Esophagus (tissue), 2 donors: ENCODE measurements around the gene SPATA20. TPM values are rescaled to one million over a fixed set of nuclear protein-coding genes. Genes with fewer than 3 reads are reported as not detected.

Experiments used
- H3K27ac ChIP-seq, 2 donors: one replicate each; pipeline ENCODE4 v1.5.1; 2013; ENCODE audit warnings: low read depth in 2 of 2, mild to moderate bottlenecking in 2 of 2, inconsistent platforms in 1 of 2, low read length in 1 of 2, moderate library complexity in 1 of 2
- H3K27me3 ChIP-seq, 2 donors: one replicate each; pipeline ENCODE4 v1.6.1; 2013; ENCODE audit warnings: low read length in 2 of 2, control low read depth in 1 of 2, mild to moderate bottlenecking in 1 of 2; ENCODE audit not compliant: insufficient read depth in 2 of 2, control insufficient read depth in 1 of 2
- H3K36me3 ChIP-seq, 2 donors: one replicate each; pipeline ENCODE4 v1.6.1; 2013; ENCODE audit warnings: low read length in 1 of 2; ENCODE audit not compliant: control insufficient read depth in 2 of 2, insufficient read depth in 2 of 2
- H3K4me1 ChIP-seq, 2 donors: one replicate each; pipeline ENCODE4 v1.6.1; 2013; ENCODE audit warnings: low read length in 1 of 2; ENCODE audit not compliant: control insufficient read depth in 2 of 2, insufficient read depth in 2 of 2
- H3K4me3 ChIP-seq, 2 donors: one replicate each; pipeline ENCODE4 v1.5.1; 2013; ENCODE audit warnings: low read length in 2 of 2, mild to moderate bottlenecking in 2 of 2, low read depth in 1 of 2, moderate library complexity in 1 of 2
- H3K9me3 ChIP-seq, 2 donors: one replicate each; pipeline ENCODE4 v1.6.1; 2013; ENCODE audit warnings: mild to moderate bottlenecking in 2 of 2, low read depth in 1 of 2, low read length in 1 of 2, moderate library complexity in 1 of 2; ENCODE audit not compliant: control insufficient read depth in 2 of 2, insufficient read depth in 1 of 2
- WGBS, 2 donors: extraction: QIAGEN DNeasy Blood & Tissue Kit; methylation state at CpG; one replicate each; pipeline ENCODE4 v1.1.7; 2013; 5-methylcytosine and 5-hydroxymethylcytosine counted together
- polyA plus RNA-seq, 2 donors: library from polyadenylated mRNA; stranded (reverse); fragments of 200-250 nt; gene quantifications; one replicate each; pipeline ENCODE4 v1.2.3, GENCODE V29; 2013
- donor health status: healthy with polysubstance abuse.
- donor health status: Bipolar disorder and iron deficiency.

The SPATA20 gene
- polyA plus RNA-seq, 2 donors, result 11.5 to 26.7 TPM

DNA sequence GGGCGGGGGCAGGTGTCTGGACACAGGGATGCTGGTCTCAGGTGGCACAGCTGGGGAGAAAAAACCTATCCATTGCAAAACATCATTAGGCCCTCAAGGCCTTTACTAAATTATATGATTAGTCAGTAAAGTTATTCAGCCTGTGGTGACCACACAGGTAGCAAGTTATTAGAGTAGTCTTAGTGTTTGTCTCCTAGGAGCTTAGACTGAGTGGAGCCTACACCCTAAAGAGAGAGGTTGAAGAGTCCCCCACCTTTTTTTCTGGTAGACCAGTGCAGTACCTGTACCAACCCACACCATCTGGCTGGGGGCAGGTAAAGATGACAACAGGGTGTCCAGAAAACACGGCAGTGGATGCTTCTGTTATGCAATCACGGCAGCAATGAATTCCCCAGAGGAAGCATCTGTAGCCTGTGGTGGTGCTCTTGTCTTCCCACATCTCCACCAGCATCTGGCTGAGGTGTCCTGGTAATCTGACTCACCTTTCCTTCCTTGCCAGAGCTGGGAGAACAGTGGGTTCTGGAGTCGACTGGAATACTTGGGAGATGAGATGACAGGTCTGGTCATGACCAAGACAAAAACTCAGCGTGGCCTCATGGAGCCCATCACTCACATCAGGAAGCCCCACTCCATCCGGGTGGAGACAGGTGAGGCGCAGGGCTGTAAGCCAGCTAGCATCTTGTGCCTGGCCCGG is 27.7 kb upstream of the SPATA20 start:
- Histone ChIP-seq H3K4me3 (no peak overlapping the region), H3K4me1 (no peaks in the 10 kb centered on the region), H3K9me3 (no peaks in the 10 kb centered on the region), H3K27ac (no peak overlapping the region), H3K27me3 (no peaks in the 10 kb centered on the region), H3K36me3 (no peaks in the 10 kb centered on the region)
- WGBS, 2 donors, result 62 to 65% methylated on average over 8 of the region's 8 CpGs

DNA sequence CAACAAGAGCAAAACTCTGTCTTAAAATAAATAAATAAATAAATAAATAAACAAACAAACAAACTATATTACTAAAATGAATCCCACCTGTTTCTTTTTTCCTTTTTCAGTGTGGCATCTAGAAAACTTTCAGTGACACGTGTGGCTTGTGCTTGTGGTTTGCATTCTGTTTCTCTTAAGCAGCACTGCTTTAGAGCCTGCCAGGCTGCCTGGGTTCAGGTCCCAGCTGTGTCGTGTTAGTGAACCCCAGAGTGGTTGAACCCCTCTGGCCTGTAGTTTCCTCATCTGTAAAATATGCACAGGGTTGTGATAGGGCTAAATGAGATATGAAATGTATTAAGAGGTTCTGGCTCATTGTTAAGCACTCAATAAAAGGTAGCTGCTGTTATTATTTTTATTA is 26.5 kb upstream of the SPATA20 start:
- Histone ChIP-seq H3K27me3 (no peaks in the 10 kb centered on the region), H3K36me3 (no peaks in the 10 kb centered on the region), H3K4me3 (no peak overlapping the region), H3K9me3 (no peaks in the 10 kb centered on the region), H3K27ac (no peak overlapping the region), H3K4me1 (no peaks in the 10 kb centered on the region)
- 67 to 86% methylated on average over 2 of the region's 2 CpGs for WGBS, 2 donors

GRCh38 chr17:50521514-50521913 is 25.5 kb upstream of the SPATA20 start:
- Histone ChIP-seq H3K36me3 (no peaks in the 10 kb centered on the region), H3K27ac (no peak overlapping the region), H3K9me3 (no peaks in the 10 kb centered on the region), H3K27me3 (no peaks in the 10 kb centered on the region), H3K4me1 (no peaks in the 10 kb centered on the region), H3K4me3 (no peak overlapping the region)
- 74 to 75% methylated on average over 2 of the region's 2 CpGs for WGBS, 2 donors

DNA sequence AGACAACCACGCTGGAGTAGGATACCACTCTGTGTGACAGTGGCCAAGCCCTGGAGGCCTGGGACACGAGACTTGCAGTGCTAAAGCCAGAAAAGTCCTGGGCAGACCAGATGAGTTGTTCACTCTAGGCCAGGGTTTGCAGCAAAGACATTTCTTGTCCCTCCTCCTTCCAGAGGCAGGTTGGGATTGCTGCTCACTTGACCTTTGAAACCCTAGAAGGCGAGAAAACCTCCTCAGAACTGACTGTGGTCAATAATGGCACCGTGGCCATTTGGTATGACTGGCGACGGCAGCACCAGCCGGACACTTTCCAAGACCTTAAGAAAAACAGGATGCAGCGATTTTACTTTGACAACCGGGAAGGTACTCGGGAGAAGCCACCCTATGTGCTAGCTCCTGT is 24.2 kb upstream of the SPATA20 start:
- Histone ChIP-seq H3K4me3 (no peak overlapping the region), H3K27me3 (no peaks in the 10 kb centered on the region), H3K4me1 (no peaks in the 10 kb centered on the region), H3K36me3 (no peaks in the 10 kb centered on the region), H3K9me3 (no peaks in the 10 kb centered on the region), H3K27ac (no peak overlapping the region)
- WGBS, 2 donors, result 83% methylated on average over 10 of the region's 10 CpGs

GRCh38 chr17:50523208-50523607 is 23.8 kb upstream of the SPATA20 start:
- 55 to 63% methylated on average over 2 of the region's 2 CpGs for WGBS, 2 donors
- Histone ChIP-seq H3K4me1 (no peaks in the 10 kb centered on the region), H3K27me3 (no peaks in the 10 kb centered on the region), H3K4me3 (no peak overlapping the region), H3K27ac (no peak overlapping the region), H3K9me3 (no peaks in the 10 kb centered on the region), H3K36me3 (no peaks in the 10 kb centered on the region)

DNA sequence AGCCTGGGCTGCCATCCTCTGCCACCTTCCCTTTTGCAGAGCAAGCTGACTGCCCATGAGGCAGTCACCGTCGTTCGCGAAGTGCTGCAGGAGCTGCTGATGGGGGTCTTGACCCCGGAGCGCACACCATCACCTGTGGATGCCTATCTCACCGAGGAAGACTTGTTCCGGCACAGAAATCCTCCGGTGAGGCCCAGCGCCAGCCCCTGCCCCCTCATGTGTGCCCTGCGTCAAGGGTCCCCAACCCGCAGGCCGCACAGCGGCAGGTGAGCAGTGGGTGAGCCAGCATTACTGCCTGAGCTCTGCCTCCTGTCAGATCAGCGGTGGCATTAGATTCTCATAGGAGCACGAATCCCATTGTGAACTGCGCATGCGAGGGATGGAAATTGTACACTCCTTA is 22.1 kb upstream of the SPATA20 start:
- Histone ChIP-seq H3K27me3 (no peaks in the 10 kb centered on the region), H3K4me1 (no peaks in the 10 kb centered on the region), H3K9me3 (no peaks in the 10 kb centered on the region), H3K27ac (no peak overlapping the region), H3K36me3 (no peaks in the 10 kb centered on the region), H3K4me3 (no peak overlapping the region)
- 94% methylated on average over 18 of the region's 18 CpGs for WGBS, 2 donors

DNA sequence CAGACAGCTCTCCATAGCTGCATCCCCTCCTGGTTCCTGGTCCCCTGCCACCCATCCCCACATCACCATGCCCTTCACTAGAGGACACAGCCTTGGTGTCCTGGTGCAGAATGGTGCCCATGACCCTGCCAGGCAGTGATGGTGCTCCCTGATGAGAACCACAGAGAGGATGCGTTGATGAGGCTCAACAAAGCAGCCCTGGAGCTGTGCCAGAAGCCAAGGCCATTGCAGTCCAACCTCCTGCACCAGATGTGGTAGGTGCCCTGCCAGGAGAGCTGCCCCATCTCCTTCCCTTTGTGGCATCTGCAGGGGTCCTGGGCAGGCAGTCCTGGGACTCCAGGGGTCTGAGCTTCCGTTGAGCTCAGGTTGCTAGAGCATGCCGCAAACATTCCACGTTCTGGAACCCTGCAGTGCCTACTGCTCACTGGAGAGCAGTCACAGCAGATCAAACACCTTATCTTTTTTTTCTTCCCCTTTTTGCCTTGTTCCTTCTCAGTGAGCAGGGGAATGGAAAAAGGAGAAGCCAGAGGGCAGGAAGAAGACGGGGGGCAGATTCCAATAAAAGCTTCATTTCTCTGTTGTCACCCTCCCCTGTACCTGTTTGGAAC is 19.7 kb upstream of the SPATA20 start:
- Histone ChIP-seq H3K27ac (no peak overlapping the region), H3K4me3 (no peak overlapping the region), H3K36me3 (no peaks in the 10 kb centered on the region), H3K27me3 (no peaks in the 10 kb centered on the region), H3K9me3 (no peaks in the 10 kb centered on the region), H3K4me1 (peaks cover 0 to 7% of the 10 kb centered on the region in 2 donors)
- 57 to 71% methylated on average over 5 of the region's 5 CpGs for WGBS, 2 donors

DNA sequence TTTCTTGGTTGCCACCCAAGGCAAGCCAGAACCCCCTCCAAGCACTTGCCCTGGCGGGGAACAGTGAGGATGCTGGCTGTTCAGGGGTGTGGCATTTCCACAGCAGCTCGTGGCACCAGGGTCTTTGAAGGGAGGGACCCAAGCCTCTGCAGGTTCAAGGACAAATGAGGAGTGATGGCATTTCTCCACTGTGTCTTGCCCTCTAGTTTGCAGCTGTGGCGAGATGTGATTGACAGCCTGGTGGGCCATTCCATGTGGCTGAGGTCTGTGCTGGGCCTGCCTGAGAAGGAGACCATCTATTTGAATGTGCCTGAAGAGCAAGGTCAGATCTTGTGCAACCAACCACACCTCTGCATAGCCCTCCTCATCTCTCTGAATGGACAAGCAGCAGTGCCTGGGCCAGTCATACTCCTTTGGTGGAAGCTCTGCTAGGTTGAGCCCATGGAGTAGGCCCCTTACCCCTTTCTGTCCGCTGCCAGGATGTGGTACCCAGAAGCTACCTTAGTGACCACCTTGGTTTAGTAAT is 19.0 kb upstream of the SPATA20 start:
- WGBS, 2 donors, result 53 to 90% methylated on average over 4 of the region's 4 CpGs
- no peak overlapping the region for H3K4me3 ChIP-seq
- H3K36me3 ChIP-seq, result no peaks in the 10 kb centered on the region
- H3K4me1 ChIP-seq, result peaks cover 0 to 9% of the 10 kb centered on the region in 2 donors
- no peak overlapping the region for H3K27ac ChIP-seq
- H3K9me3 ChIP-seq, result no peaks in the 10 kb centered on the region
- H3K27me3 ChIP-seq, result no peaks in the 10 kb centered on the region

- H3K4me3 ChIP-seq, result no peak overlapping the region
- no peaks in the 10 kb centered on the region for H3K9me3 ChIP-seq
- no peaks in the 10 kb centered on the region for H3K27me3 ChIP-seq
- no peaks in the 10 kb centered on the region for H3K36me3 ChIP-seq
- peaks cover 0 to 10% of the 10 kb centered on the region in 2 donors for H3K4me1 ChIP-seq
- WGBS, 2 donors, result 89 to 92% methylated on average over 7 of the region's 7 CpGs
- H3K27ac ChIP-seq, result no peak overlapping the region
These were observed 17.1 kb upstream of the SPATA20 start for GRCh38 chr17:50529849-50530248.
